H9 (cell line): ENCODE measurements around the gene PDCD11. TPM values are rescaled to one million over a fixed set of nuclear protein-coding genes. Genes with fewer than 3 reads are reported as not detected.

Source experiments
- DNase-seq: peaks from one replicate; pipeline ENCODE4 v3.0.0-alpha.2; 2017
- H2AFZ ChIP-seq: one replicate; pipeline ENCODE4 v1.6.1; 2013; ENCODE audit warnings: mild to moderate bottlenecking, low read length, control low read depth, moderate library complexity
- H2AK5ac ChIP-seq: 2 replicates; pipeline ENCODE4 v1.6.1; 2013; ENCODE audit warnings: low read length, control low read depth, mixed read lengths; ENCODE audit not compliant: insufficient read length
- H2BK120ac ChIP-seq: one replicate; pipeline ENCODE4 v1.6.1; 2013; ENCODE audit warnings: low read depth, mild to moderate bottlenecking, low read length, control low read depth, inconsistent platforms; ENCODE audit not compliant: poor library complexity, severe bottlenecking
- H2BK12ac ChIP-seq: 2 replicates; pipeline ENCODE4 v1.6.1; 2013; ENCODE audit warnings: low read length, control low read depth, mixed read lengths, low read depth; ENCODE audit not compliant: insufficient read length
- H2BK15ac ChIP-seq: 2 replicates; pipeline ENCODE4 v1.6.1; 2013; ENCODE audit warnings: low read depth, low read length, control low read depth
- H2BK20ac ChIP-seq: one replicate; pipeline ENCODE4 v1.6.1; 2013; ENCODE audit warnings: low read depth, mild to moderate bottlenecking, low read length, control low read depth, inconsistent platforms; ENCODE audit not compliant: poor library complexity, severe bottlenecking
- H2BK5ac ChIP-seq: 2 replicates; pipeline ENCODE4 v1.6.1; 2013; ENCODE audit warnings: low read length, control low read depth, mixed read lengths; ENCODE audit not compliant: insufficient read length
- H3K14ac ChIP-seq: 2 replicates; pipeline ENCODE4 v1.6.1; 2013; ENCODE audit warnings: low read length, control low read depth; ENCODE audit not compliant: insufficient read depth
- H3K18ac ChIP-seq: 2 replicates; pipeline ENCODE4 v1.6.1; 2013; ENCODE audit warnings: low read depth, mild to moderate bottlenecking, mixed read lengths, low read length, control low read depth; ENCODE audit not compliant: insufficient read length
- H3K23ac ChIP-seq: 2 replicates; pipeline ENCODE4 v1.6.1; 2013; ENCODE audit warnings: low read length, control low read depth, mixed read lengths, low read depth; ENCODE audit not compliant: insufficient read length
- H3K23me2 ChIP-seq: 2 replicates; pipeline ENCODE4 v1.6.1; 2013; ENCODE audit warnings: low read depth, mild to moderate bottlenecking, mixed read lengths, low read length, control low read depth; ENCODE audit not compliant: insufficient read length, poor library complexity, severe bottlenecking
- H3K27ac ChIP-seq: 2 replicates; pipeline ENCODE4 v1.5.1; 2013; ENCODE audit warnings: low read length, control low read depth, mixed read lengths, low read depth; ENCODE audit not compliant: insufficient read length
- H3K27me3 ChIP-seq: 2 replicates; pipeline ENCODE4 v1.6.1; 2013; ENCODE audit warnings: low read length, control low read depth, inconsistent platforms; ENCODE audit not compliant: insufficient read depth
- H3K4ac ChIP-seq: 2 replicates; pipeline ENCODE4 v1.6.1; 2013; ENCODE audit warnings: low read depth, mild to moderate bottlenecking, control low read depth, inconsistent platforms, low read length, moderate library complexity
- H3K4me1 ChIP-seq: 2 replicates; pipeline ENCODE4 v1.6.1; 2013; ENCODE audit warnings: low read length, control low read depth, inconsistent platforms; ENCODE audit not compliant: insufficient read depth
- H3K4me2 ChIP-seq: 2 replicates; pipeline ENCODE4 v1.6.1; 2013; ENCODE audit warnings: low read length, control low read depth, mixed read lengths; ENCODE audit not compliant: insufficient read length, insufficient read depth
- H3K56ac ChIP-seq: 2 replicates; pipeline ENCODE4 v1.6.1; 2013; ENCODE audit warnings: low read depth, mild to moderate bottlenecking, mixed read lengths, low read length, control low read depth; ENCODE audit not compliant: insufficient read length
- H3K79me1 ChIP-seq: 2 replicates; pipeline ENCODE4 v1.6.1; 2013; ENCODE audit warnings: low read depth, mild to moderate bottlenecking, moderate library complexity, low read length, control low read depth, inconsistent platforms; ENCODE audit not compliant: insufficient read depth, poor library complexity, severe bottlenecking
- H3K79me2 ChIP-seq: 2 replicates; pipeline ENCODE4 v1.6.1; 2013; ENCODE audit warnings: low read length, control low read depth, inconsistent platforms; ENCODE audit not compliant: insufficient read depth
- H3K9ac ChIP-seq: 2 replicates; pipeline ENCODE4 v1.6.1; 2013; ENCODE audit warnings: low read length, control low read depth, mixed read lengths; ENCODE audit not compliant: insufficient read length; ENCODE audit errors: extremely low read depth
- H3K9me3 ChIP-seq: one replicate; pipeline ENCODE4 v1.6.1; 2013; ENCODE audit warnings: low read depth, low read length, inconsistent platforms; ENCODE audit not compliant: control insufficient read depth
- H3T11ph ChIP-seq: one replicate; pipeline ENCODE4 v1.6.1; 2013; ENCODE audit warnings: mild to moderate bottlenecking, low read length, control low read depth, inconsistent platforms
- H4K20me1 ChIP-seq: one replicate; pipeline ENCODE4 v1.6.1; 2013; ENCODE audit not compliant: control insufficient read depth, insufficient read length, insufficient read depth
- H4K5ac ChIP-seq: 2 replicates; pipeline ENCODE4 v1.6.1; 2013; ENCODE audit warnings: low read depth, mild to moderate bottlenecking, mixed read lengths, low read length, control low read depth; ENCODE audit not compliant: insufficient read length
- H4K8ac ChIP-seq: replicated peaks from 2 replicates; pipeline ENCODE4 v1.6.1; 2013; ENCODE audit warnings: low read length, control low read depth, mixed read lengths, low read depth; ENCODE audit not compliant: insufficient read length
- H4K91ac ChIP-seq: 2 replicates; pipeline ENCODE4 v1.6.1; 2013; ENCODE audit warnings: low read depth, mild to moderate bottlenecking, moderate library complexity, mixed read lengths, low read length, control low read depth; ENCODE audit not compliant: insufficient read length
- H3K27ac Mint-ChIP-seq, 3 experiments: 2 replicates in 2 of 3; 3 replicates in 1 of 3; pipeline ENCODE4 v1.8.0; 2020 to 2021; ENCODE audit warnings: mixed read lengths in 3 of 3, mild to moderate bottlenecking in 1 of 3, moderate library complexity in 1 of 3
- H3K27me3 Mint-ChIP-seq: 2 replicates; pipeline ENCODE4 v1.8.0; 2021; ENCODE audit warnings: low read depth, mild to moderate bottlenecking, moderate library complexity, mixed read lengths
- H3K36me3 Mint-ChIP-seq, 3 experiments: 2 replicates in 2 of 3; 3 replicates in 1 of 3; pipeline ENCODE4 v1.8.0; 2020 to 2021; ENCODE audit warnings: low read depth in 3 of 3, mixed read lengths in 3 of 3; ENCODE audit not compliant: insufficient read depth in 1 of 3
- H3K4me1 Mint-ChIP-seq, 2 experiments: 2 replicates each; pipeline ENCODE4 v1.8.0; 2020; ENCODE audit warnings: mixed read lengths in 2 of 2
- H3K4me3 Mint-ChIP-seq, 2 experiments: 2 replicates in 1 of 2; 3 replicates in 1 of 2; pipeline ENCODE4 v1.8.0; 2020 to 2021; ENCODE audit warnings: mild to moderate bottlenecking in 2 of 2, mixed read lengths in 2 of 2, moderate library complexity in 1 of 2
- H3K9me3 Mint-ChIP-seq, 2 experiments: 2 replicates in 1 of 2; 3 replicates in 1 of 2; pipeline ENCODE4 v1.8.0; 2020; ENCODE audit warnings: mild to moderate bottlenecking in 2 of 2, mixed read lengths in 2 of 2, moderate library complexity in 1 of 2
- WGBS: extraction: QIAGEN DNeasy Blood & Tissue Kit; methylation state at CpG from one replicate; pipeline ENCODE4 v1.1.7; 2013; ENCODE audit warnings: missing lambda C conversion rate, low lambda C conversion rate, mixed read lengths; ENCODE audit not compliant: insufficient read length; ENCODE audit errors: extremely low coverage; 5-methylcytosine and 5-hydroxymethylcytosine counted together
- total RNA-seq: library from RNA; stranded (reverse); gene quantifications from 2 replicates; pipeline ENCODE4 v1.2.1, GENCODE V29; 2021
- TF ChIP-seq, protein P1 (sequence below): fragments of 200-600 bp; sonication (generic); conservative IDR thresholded peaks from 3 replicates; pipeline ENCODE4 v1.8.0; 2021; ENCODE audit warnings: antibody characterized with exemption, mild to moderate bottlenecking

The PDCD11 gene
- total RNA-seq, 1 experiment from 2014 or later = 99.5 TPM

- no peaks in the 10 kb centered on the region for H3K9me3 Mint-ChIP-seq
- TF ChIP-seq, protein P1, sequence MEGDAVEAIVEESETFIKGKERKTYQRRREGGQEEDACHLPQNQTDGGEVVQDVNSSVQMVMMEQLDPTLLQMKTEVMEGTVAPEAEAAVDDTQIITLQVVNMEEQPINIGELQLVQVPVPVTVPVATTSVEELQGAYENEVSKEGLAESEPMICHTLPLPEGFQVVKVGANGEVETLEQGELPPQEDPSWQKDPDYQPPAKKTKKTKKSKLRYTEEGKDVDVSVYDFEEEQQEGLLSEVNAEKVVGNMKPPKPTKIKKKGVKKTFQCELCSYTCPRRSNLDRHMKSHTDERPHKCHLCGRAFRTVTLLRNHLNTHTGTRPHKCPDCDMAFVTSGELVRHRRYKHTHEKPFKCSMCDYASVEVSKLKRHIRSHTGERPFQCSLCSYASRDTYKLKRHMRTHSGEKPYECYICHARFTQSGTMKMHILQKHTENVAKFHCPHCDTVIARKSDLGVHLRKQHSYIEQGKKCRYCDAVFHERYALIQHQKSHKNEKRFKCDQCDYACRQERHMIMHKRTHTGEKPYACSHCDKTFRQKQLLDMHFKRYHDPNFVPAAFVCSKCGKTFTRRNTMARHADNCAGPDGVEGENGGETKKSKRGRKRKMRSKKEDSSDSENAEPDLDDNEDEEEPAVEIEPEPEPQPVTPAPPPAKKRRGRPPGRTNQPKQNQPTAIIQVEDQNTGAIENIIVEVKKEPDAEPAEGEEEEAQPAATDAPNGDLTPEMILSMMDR = no peak
- no CpG with 5 or more reads among the region's 8 CpGs for WGBS
These were observed 35.5 kb downstream of the PDCD11 start for GRCh38 chr10:103431902-103432301.

More at GRCh38 chr10:103431902-103432301, 35.5 kb downstream of the PDCD11 start:
- no peak overlapping the region for H3K18ac ChIP-seq
- H3K23ac ChIP-seq = no peak overlapping the region
- no peak overlapping the region for H3K56ac ChIP-seq
- no peaks in the 10 kb centered on the region for H3K9me3 ChIP-seq
- no peaks in the 10 kb centered on the region for H3K27me3 ChIP-seq
- no peak overlapping the region for H3K9ac ChIP-seq
- no peak overlapping the region for H4K8ac ChIP-seq
- H3K4me1 Mint-ChIP-seq = no peaks in the 10 kb centered on the region
- H3K27ac ChIP-seq = no peak overlapping the region
- no peaks in the 10 kb centered on the region for H3K4me1 ChIP-seq
- H3T11ph ChIP-seq = no peak overlapping the region
- H2BK120ac ChIP-seq = no peak overlapping the region
- H4K20me1 ChIP-seq = no peaks in the 10 kb centered on the region
- no peak overlapping the region for H3K4ac ChIP-seq
- H2AFZ ChIP-seq = no peak overlapping the region
- DNase-seq = no peak
- H3K79me2 ChIP-seq = no peaks in the 10 kb centered on the region; the same call in 1 of the 2 replicates
- no peak overlapping the region for H3K4me3 Mint-ChIP-seq
- no peak overlapping the region for H4K5ac ChIP-seq
- H2BK15ac ChIP-seq = no peak overlapping the region
- H3K79me1 ChIP-seq = no peaks in the 10 kb centered on the region
- no peaks in the 10 kb centered on the region for H3K23me2 ChIP-seq
- H3K27me3 Mint-ChIP-seq = no peaks in the 10 kb centered on the region
- no peak overlapping the region for H2BK5ac ChIP-seq
- no peak overlapping the region for H2BK20ac ChIP-seq
- H2BK12ac ChIP-seq = no peak overlapping the region
- no peak overlapping the region for H3K4me2 ChIP-seq
- H3K27ac Mint-ChIP-seq = 0 out of 7 replicates have a peak overlapping the region, but pooled peaks of 1 of the 3 experiments have one; percentile 40
- no peak overlapping the region for H4K91ac ChIP-seq
- peaks cover 40 to 96% (median 82%) of the 10 kb centered on the region in 3 experiments for H3K36me3 Mint-ChIP-seq
- H3K14ac ChIP-seq = no peak overlapping the region
- no peak overlapping the region for H2AK5ac ChIP-seq
